HG03280 (cell line): ENCODE measurements around the gene ITPK1.
"Not testable (repeated sequence)": the region's sequence is repeated elsewhere in the genome, so short reads cannot be mapped to it uniquely, and the experiment has no call there.

Source experiments
- ATAC-seq: cut with Tn5 transposase; IDR thresholded peaks from one replicate; pipeline ENCODE4 v1.9.1; 2021; ENCODE audit warnings: mild to moderate bottlenecking, moderate library complexity; ENCODE audit not compliant: unreplicated experiment

The ITPK1 gene

DNA sequence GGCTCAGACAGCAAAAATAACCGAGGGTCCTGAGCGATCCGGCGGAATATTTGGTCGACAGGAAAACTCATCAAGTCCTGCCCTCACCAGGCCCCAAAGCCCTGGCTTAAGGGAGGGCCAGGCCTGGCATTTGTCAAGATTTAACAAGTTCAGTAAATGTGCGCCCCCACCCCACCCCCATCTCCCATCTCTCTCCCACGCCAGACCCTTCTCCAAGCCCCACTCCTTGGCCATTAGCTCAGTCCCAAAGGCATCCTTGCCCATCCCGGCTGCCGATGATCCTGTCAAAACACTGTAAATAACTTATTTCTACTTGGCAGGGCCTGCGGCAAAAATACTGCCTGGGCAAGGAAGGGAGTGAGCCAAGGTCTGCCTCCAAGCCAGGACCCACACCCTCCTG lies 52.8 kb downstream of the ITPK1 start:
- ATAC-seq = no peak

- not testable (repeated sequence) for ATAC-seq
These were observed 53.7 kb downstream of the ITPK1 start for GRCh38 chr14:93062013-93062412.

DNA sequence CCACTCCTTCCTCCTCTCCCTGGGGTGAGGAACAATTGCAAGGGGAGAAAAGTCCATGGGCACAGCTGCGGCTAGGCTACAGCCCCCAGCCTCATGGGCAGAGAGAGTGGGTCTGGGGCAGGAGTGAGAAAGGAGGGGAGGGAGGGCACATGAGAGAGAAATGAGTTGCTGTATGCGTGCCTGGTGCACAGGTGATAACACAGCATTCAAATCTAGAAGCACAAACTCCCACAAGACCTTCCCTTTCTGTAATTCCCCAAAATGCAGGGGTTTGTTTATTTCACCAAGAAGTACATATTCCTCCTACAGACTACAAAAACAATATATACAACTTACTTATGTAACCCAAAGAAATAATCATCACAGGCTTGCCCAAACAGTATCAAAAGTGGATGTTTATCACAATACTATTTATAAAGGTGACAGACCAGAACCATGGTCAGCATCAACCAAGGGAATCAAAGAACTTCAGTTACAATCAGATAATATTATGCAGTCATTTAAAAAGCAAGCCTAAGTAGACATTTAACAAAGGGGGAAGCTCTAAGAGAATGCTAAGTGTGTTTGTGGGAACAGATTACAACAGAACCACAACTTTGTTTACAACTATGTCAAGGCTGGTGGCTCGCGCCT lies 54.2 kb downstream of the ITPK1 start:
- ATAC-seq = no peak

- no peak for ATAC-seq
These were observed 54.9 kb downstream of the ITPK1 start for GRCh38 chr14:93060841-93061240.

DNA sequence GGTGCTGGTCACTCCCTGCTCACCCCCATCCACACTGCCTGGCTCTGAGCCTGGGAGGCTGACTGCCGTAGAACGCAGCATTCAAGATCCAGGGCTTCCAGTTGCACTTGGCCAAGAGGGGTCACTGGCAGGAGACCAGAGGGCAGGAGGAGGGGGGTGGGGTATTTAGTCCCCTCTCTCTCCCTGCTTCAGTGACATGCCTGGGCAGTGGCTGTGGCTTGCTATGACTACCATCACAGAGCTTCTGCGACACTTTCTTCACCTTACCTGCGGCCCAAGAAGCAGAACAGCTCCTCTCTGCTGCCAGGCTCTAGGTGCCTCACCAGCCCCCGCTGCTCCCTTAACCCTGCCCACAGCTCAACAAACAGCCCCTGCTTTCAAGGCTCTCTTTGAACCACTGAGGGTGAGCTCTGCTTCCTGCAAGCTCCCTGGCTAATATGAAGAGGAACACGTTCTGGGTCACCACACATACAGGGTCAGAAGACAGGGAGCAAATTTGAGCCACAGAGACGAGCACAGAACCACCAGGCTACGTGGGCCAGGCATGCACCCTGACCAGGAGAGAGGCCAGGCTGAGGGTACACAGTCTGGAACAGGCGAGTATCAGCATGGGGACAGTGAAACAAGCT lies 55.7 kb downstream of the ITPK1 start:
- ATAC-seq = no peak

DNA sequence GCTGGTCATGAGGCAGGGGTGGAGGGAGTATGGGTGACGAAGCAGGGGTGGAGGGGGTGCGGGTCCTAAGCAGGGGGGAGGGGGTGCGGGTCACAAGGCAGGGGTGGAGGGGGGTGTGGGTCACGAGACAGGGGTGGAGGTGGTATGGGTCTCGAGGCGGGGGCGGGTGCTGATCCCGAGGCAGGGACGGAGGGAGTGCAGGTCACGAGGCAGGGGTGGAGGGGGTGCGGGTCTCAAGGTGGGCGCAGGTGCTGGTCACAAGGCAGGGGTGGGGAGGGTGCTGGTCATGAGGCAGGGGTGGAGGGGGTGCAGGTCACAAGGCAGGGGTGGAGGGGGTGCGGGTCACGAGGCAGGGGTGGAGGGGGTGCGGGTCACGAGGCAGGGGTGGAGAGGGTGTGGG lies 56.5 kb downstream of the ITPK1 start:
- ATAC-seq = no peak

DNA sequence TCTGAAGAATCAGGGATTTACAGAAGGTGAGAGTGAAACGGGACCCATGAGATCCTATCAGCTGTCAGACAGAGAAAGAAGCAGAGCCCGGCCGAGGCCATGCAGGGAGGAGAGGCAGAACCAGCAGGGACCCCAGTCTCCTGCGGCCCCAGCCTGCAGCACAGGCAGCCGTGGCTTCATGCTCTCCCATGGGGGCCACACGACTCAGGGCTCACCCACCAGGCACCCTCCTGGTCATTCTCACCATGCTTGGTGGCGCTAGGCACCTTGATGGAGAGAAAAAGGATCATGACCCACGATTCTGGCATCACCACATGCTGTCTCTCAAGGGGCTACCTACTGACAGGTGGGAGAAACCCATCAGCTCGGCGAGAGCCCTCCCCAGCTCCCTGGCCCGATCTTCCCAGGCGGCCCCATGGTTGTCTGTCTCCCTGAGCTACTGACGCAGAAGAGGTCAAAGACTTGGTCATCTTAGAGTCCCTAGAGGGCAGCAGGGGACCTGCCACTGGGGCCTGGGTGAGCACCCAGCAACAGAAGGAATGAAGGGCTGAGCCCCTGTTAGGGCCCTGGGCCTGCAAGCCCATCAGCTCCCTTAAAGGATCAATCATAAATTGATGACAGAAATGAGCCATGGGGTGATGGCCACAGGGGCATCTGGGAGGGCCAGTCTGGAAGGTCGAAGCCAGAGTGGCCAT lies 58.0 kb downstream of the ITPK1 start:
- ATAC-seq = no peak

DNA sequence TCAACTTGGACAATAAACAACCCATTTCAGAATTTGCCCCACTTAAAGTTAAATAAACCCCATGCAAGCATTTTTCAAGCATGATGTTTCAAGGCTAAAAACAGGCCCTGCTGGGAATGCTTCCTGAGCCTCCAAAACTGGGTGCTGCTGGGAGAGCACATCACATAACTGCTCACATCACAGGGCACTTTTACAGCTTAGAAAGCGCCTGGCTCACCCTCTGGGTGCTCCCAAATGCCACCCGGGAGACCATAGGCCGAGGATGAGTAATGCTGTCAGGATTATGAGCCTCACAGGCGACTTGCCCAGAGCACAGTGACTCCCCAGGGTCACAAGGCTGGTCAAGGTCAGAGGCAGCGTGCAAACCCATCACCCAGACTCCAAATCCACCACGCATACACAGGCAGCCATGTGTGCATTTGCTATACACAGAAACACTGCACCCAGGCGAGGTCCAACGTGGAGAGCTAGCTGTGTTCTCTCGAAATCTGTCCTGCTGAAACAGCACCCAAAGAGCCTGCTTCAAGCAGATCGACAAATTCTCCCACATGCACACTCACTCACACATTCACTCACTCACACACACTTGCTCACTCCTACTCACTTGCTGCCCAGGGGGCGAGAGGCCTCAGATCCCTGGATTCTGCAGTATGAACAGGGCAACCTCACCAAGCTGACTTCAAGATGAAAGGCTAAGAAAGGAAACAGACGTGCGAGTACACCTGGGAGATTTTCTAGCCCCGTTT lies 58.7 kb downstream of the ITPK1 start:
- ATAC-seq = no peak

DNA sequence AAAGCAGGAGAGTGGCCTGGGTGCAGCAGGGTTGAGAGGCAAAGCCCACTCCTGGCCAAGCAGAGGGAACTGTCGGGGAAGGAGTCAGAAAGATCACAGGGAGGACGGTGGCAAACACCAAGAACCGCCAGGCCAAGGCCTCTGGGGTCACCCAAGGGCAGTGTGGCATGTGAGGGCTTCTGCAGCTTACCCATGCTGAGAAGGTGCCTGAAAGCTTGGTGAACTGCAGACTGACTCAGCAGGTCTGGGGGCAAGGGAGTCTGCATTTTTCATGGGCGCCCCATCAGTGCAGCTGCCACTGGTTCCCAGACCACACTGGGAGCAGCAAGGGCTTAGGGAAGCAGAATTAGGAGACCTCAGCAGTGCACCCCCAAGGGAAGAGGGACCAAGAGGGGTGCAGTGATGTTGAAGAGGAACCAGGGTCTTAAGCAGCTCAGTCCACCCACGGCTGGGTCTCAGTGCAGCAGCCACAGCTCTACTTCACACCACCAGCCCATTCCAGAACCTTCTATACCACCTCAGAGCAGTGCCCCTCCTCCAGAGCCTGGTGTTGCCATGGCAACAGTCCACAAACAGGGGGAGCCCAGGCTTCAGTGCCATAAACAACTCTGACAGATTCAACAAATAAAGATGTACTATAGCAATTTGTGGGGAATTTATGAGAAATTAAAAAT lies 59.4 kb downstream of the ITPK1 start:
- ATAC-seq = no peak

DNA sequence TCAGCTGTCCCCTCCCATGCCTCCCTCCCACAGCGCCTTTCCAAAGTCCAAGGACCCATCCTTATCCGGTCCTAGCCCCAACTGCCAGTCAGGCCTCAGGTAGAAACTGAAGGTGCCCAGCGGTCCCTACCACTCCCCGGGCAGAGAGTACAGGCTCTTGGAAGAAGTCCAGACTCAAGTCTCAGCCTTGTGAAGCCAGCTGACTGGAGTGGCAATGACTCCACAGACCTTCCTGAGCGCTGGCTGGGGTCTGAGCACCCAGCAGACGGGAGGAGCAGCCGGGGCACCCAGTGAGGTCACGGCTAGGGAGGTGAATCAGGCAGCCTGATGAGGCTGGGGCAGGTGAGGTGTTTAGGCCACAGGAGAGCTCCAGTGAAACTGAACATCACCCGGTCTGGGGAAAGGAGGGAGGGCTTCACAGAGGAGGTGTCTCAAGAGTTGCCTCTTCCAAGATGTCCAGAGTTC lies 60.0 kb downstream of the ITPK1 start:
- no peak for ATAC-seq

GRCh38 chr14:93054876-93055275 lies 60.8 kb downstream of the ITPK1 start:
- ATAC-seq = no peak

- no peak for ATAC-seq
These were observed 61.7 kb downstream of the ITPK1 start for GRCh38 chr14:93054006-93054405.

DNA sequence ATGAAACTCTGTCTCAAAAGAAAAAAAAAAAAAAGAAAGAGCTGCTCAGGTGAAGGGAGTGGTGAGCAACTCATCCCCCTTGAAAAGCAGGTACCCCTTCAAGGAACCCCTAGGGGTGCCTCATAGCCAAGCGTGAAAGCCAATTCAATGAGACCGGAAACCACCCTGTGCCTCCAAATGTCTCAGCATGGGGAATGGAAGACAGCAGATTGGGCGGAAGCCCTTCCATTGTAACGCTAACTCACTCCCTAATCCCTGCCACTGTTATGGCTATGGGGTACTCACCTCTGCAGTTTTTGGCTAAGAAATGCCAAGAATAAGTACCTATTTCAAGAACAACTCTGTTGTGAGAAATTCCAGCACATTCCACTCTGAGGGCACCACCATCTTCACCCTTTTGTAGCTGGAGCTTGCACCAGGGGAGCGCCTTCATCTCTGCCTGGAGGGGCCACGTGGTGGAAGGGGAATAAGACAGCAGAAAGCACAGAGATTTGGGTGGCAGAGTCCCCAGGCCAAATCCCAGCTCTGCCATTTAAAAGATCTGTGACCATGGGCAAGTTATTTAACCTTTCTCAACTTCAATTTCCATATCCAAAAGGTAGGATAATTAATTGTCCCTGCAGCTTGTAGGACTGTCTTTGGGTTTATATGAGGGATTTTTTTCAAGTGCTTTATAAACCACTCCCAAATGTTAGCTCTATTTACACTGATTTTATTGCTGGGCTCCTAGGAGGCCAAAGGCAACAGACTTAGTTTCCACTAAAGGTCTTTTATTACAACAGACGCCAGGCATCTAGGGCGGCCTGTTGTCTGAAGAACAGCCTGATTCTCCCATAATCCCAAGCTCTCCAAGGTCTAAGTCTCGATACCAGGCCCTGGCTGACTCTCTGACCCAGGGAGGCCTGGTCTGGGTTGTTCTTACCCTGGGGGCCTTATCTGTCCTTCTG lies 63.9 kb downstream of the ITPK1 start:
- ATAC-seq = no peak

- ATAC-seq = no peak
These were observed 65.0 kb downstream of the ITPK1 start for GRCh38 chr14:93050761-93051160.

- no peak for ATAC-seq
These were observed 65.8 kb downstream of the ITPK1 start for GRCh38 chr14:93049867-93050331.

GRCh38 chr14:93049315-93049714 lies 66.4 kb downstream of the ITPK1 start:
- ATAC-seq = no peak

DNA sequence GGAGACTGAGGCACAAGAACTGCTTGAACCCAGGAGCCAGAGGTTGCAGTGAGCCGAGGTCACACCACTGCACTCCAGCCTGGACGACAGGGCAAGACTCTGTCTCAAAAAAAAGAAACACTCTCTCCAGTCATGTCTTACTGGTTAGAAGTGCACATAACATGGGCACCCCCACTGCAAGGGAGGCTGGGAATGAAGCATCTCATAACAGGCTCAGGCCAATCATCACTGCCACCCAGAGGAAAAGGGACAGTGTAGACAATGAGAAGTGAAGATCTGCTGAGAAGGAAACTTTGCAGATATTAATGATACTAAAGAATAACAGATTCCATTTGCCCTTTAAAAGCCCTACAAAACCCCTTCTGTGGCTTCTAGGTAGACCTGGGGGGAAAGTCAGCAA lies 66.9 kb downstream of the ITPK1 start:
- ATAC-seq = no peak

DNA sequence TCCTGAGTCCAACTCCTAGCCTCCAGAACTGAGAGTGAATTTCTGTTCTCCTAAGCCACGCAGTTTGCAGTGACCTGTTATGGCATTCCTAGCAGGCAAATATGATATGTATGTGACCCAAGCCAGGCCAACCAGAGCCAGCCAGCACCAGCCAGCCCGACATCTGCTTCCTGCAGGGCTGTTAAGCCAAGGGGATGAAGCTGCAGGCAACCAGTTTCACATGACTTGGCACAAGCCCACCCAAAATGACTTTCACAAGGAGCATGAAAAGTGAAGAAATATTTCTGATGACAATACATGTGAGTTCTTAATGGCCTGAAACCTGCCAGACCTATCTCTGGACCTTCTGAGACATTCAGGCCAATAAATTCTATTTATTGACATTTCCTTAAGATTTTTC lies 68.1 kb downstream of the ITPK1 start:
- ATAC-seq = no peak

DNA sequence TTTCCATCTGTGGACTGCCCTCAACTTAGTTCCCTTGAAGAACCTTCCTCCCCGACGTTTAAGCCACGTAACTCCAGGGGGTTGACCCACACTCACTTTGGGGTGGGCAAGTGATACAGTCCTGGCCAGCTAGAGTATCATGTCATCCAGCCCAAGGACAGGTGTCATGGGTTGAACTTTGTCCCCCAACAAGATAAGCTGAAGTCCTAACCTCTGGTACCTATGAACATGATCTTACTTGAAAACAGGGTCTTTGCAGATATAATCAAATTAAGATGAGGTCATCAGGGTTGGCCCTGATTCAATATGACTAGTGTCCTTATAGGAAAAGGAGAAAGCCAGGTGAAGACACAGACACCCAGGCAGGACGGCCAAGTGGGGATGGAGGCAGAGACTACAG lies 68.6 kb downstream of the ITPK1 start:
- ATAC-seq = no peak

DNA sequence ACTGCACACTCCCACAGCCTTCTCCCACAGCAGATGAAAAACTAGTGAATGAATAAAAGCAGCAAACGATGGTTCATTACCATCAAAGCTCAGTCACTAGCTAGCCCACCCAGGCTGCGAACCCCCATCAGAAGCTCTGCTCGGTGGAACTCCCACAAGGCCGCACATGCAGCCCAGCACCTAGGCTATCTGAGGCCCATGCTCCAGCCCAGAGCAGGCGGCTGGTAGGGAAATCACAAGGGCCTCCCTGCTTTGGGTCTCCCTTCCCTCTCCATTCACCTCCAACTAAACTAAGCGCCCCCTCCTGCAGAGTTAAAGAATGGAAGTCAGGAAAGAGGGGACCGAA lies 69.0 kb downstream of the ITPK1 start:
- ATAC-seq = no peak
